HG03108 (cell line): ENCODE results near the gene TEX9.
"Not testable (repeated sequence)": the region's sequence is repeated elsewhere in the genome, so short reads cannot be mapped to it uniquely, and the experiment has no call there.

Experiments used
- ATAC-seq: cut with Tn5 transposase; IDR thresholded peaks from one replicate; pipeline ENCODE4 v1.9.1; 2021; ENCODE audit warnings: moderate library complexity; ENCODE audit not compliant: unreplicated experiment

TEX9 gene

GRCh38 chr15:56365075-56365711 lies at the start of gene TEX9:
Gene TEX9 (plus strand): TSS chr15:56365426. CDS start chr15:56365451, 25 bp downstream.
- peak; percentile 85 for ATAC-seq

- ATAC-seq: not testable (repeated sequence)
Observed at GRCh38 chr15:56316561-56316960, 48.7 kb upstream of the TEX9 start.

- no peak for ATAC-seq
Observed at GRCh38 chr15:56320316-56320715, 44.9 kb upstream of the TEX9 start.

- ATAC-seq: no peak
Observed at GRCh38 chr15:56320861-56321260, 44.4 kb upstream of the TEX9 start.

GRCh38 chr15:56322444-56322843 lies 42.8 kb upstream of the TEX9 start:
- no peak for ATAC-seq

- no peak for ATAC-seq
Observed at GRCh38 chr15:56323435-56323834, 41.8 kb upstream of the TEX9 start.

GRCh38 chr15:56325186-56325585 lies 40.0 kb upstream of the TEX9 start:
- ATAC-seq: no peak

- ATAC-seq: no peak
Observed at GRCh38 chr15:56327721-56328502, 37.3 kb upstream of the TEX9 start.

- no peak for ATAC-seq
Observed at GRCh38 chr15:56337084-56337725, 28.0 kb upstream of the TEX9 start.

- no peak for ATAC-seq
Observed at GRCh38 chr15:56339594-56339993, 25.6 kb upstream of the TEX9 start.

- ATAC-seq: no peak
Observed at GRCh38 chr15:56341201-56341600, 24.0 kb upstream of the TEX9 start.

- ATAC-seq: no peak
Observed at GRCh38 chr15:56342653-56343052, 22.6 kb upstream of the TEX9 start.

GRCh38 chr15:56343879-56344278 lies 21.3 kb upstream of the TEX9 start:
- ATAC-seq: no peak

GRCh38 chr15:56344336-56344735 lies 20.9 kb upstream of the TEX9 start:
- no peak for ATAC-seq

GRCh38 chr15:56346414-56346813 lies 18.8 kb upstream of the TEX9 start:
- ATAC-seq: no peak

- ATAC-seq: no peak
Observed at GRCh38 chr15:56349554-56349953, 15.7 kb upstream of the TEX9 start.

GRCh38 chr15:56351353-56351752 lies 13.9 kb upstream of the TEX9 start:
- ATAC-seq: no peak

GRCh38 chr15:56351957-56352506 lies 13.2 kb upstream of the TEX9 start:
- no peak for ATAC-seq

- ATAC-seq: no peak
Observed at GRCh38 chr15:56353119-56353518, 12.1 kb upstream of the TEX9 start.

- ATAC-seq: no peak
Observed at GRCh38 chr15:56353740-56354139, 11.5 kb upstream of the TEX9 start.

- ATAC-seq: peak; percentile 67
Observed at GRCh38 chr15:56356616-56357015, 8.6 kb upstream of the TEX9 start.

GRCh38 chr15:56358604-56359003 lies 6.6 kb upstream of the TEX9 start:
- no peak for ATAC-seq
